Skeletal muscle cell (primary cell): Measurements from ENCODE around the gene EPM2A.

Experiments used
- DNase-seq: peaks from one replicate; pipeline ENCODE4 v3.0.0-alpha.2; 2010; ENCODE audit warnings: low read depth
- H3K4me3 ChIP-seq: 2 replicates; pipeline ENCODE4 v1.5.1; 2011; ENCODE audit warnings: low read depth, mild to moderate bottlenecking, control low read depth, low read length, moderate library complexity

The EPM2A gene

DNA sequence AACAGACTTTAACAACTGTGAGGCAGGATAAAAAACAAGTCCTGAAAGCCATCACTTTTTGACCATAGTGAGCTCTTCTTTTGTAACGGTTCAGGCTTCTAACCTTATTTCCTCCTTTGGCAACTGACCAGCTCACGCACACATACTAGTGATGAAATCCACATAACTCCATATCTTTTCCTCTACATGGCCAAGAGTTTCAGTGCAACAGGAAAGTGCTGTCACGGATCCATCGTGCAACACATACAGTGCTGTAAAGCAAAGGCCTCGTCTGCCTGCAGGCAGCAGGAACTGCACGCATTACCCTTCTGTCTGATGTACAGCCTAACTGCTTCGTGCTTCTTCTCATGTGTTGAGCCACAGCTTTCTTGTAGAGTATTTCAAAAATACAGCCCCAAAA is 108.5 kb downstream of the EPM2A start:
- DNase-seq: peak; percentile 35
- H3K4me3 ChIP-seq: no peak overlapping the region

DNA sequence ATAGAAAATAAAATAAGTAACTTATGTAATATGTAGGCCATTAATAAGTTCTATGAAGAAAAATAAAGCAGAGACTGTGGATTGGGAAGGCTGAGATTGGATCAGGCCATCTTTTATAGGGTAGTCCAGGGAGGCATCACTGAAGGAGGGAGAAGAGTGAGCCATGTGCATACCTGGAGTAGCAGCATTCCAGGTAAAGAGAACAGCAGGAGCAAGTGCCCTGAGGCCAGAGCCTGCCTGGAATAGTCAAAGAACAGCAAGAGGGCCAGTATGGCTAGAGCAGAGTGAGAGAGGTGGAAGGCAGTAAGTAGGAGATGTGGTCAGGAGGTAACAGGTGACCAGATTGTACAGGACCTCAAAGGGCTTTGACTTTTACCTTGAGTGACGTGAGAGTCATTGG is 112.1 kb downstream of the EPM2A start:
- no peak overlapping the region for H3K4me3 ChIP-seq
- DNase-seq: no peak

DNA sequence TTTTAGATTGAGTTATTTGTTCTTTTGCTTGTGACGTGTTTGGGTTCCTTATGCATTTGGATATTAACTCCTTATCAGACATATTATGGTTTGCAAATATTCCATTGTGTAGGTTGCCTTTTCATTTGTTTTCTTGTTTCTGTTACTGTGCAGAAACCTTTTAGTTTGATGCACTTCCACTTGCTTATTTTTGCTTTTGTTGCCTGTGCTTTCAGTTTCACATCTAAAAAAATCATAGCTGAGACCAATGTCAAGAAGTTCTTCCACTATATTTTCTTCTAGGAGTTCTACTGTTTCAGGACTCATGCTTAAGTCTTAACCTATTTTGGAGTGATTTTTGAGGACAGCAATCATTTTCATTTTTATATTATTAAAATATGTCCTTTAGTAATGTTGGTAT is 113.5 kb downstream of the EPM2A start:
- DNase-seq: no peak
- no peak overlapping the region for H3K4me3 ChIP-seq

DNA sequence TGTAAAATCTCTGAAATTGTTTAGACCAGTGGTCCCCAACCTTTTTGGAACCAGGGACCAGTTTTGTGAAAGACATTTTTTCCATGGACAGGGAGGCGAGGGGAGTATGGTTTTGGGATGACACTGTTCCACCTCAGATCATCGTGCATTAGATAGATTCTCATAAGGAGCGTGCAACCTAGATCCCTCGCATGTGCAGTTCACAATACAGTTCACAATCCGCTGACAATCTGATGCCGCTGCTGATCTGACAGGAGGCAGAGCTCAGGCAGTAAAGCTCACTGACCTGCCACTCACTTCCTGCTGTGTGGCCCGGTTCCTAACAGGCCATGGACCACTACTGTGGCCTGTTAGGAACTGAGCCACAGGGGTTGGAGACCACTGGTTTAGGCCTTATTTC is 115.2 kb downstream of the EPM2A start:
- DNase-seq: no peak
- no peak overlapping the region for H3K4me3 ChIP-seq

DNA sequence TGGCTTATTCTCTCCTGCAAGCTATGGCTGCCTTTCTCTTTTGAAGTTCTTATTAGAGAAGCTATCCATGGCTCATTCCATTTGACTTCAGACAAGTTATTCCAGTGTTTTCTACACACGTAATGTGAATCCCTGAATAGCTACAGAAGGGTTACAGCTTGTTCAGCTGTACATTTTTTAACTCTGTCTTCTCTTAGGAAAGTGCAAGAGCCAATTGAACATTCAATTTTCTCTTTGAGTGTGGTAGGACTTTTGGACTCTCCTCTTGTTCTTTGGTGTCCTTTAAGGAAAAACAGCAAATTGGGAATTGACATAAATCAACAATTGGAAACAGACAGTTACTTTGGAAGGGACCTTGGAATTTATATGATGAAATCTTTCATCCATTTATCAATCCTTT is 125.8 kb downstream of the EPM2A start:
- DNase-seq: no peak
- H3K4me3 ChIP-seq: no peak overlapping the region

DNA sequence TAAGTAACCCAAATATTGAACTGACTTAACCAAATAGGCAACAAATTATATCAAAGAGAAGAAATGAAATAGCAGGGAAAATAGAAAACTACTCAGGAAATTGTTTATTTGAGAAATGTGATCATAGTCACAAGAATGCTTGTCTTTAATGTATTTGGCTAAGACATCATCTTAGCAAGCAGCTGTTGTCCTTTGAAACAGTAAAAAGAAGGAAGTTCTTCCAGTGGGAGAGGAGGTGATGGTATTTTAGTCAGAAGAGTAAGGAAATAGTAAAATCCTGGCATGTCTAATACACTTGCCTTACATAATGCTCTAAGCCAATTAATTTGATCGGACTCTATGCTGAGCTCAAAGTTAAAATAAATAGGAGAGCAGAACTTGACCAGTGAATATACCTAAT is 126.5 kb downstream of the EPM2A start:
- no peak overlapping the region for H3K4me3 ChIP-seq
- DNase-seq: no peak

DNA sequence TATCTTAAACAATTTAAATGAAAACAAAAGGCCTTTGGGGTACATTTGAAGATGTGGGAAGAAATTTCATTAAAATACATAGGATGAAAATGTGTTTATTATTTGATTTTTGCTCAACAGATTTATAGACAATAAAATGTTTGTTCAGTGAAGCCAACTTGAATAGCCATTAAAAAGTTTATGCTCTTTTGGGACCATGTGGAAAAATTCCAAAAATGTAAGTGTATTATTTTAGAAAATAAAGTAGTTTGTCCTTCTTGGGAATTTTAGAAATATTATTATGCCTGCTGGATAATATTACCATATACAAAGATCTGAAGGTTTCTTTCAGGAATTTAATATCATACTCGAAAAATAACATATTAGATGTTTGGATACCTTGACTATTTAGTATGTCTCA is 131.3 kb downstream of the EPM2A start:
- no peak overlapping the region for H3K4me3 ChIP-seq
- DNase-seq: no peak

DNA sequence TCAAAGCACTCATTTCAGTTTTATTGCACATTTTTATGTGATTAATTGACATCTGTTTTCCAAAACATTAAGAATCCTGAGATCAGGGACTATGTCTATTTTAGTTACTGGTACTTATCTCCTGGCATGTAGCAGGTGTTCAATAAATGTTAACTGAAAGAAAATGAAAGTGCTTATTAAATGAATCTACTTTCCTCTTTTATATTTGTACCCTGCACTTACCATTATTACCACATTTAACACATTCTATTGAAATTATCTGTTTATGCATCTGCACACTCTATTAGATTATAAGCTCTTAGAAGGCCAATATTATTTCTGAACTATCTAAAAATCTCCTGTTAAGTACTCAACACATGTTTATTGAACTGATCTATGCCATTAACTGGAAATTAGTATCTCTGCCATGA is 131.9 kb downstream of the EPM2A start:
- no peak overlapping the region for H3K4me3 ChIP-seq
- no peak for DNase-seq

DNA sequence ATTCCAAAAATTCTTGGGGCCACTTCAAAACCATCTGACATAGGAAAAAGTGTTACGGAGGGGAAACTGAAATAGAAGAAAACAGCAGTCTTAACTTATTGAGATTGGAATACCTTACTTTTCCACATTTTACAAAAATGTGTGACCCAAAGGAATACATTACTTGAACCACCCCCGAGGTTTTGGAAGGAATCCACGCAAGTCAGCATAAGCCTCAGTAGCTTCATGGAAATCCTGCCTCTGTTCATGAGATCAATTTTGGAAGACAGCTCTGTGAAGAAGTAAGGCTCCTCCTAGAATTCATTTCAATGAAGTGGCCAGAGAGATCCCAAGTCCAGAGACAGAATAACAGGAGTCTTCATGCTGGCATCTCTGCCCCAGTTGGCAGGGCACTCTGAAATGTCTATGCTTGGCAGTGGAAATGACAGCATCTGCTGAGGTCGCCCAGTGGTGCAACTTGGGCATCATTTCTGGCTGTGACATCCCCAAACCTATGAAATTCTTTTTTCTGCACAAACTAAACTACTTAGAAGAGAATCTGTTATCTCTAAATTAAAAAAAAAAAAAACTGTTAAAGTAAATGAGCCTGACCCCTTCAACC is 132.5 kb downstream of the EPM2A start:
- no peak for DNase-seq
- no peak overlapping the region for H3K4me3 ChIP-seq

DNA sequence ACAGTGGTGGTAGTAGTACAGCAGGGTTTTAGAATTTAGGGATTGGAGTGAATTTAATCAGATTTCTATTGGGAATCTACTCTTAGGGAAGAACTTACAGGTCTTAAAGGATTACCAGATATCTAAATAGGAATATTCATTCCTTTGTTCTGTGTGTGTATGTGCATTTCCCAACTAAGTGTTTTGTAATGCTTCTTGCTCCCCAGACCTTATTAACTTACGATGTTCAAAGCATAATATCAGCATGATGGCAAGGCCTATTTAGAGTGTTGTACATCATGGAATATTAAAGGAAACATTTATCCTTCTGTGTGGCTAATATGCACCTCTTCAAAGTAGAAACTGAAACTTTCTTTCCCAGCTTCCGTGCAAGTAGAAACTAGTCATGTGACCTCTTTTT is 133.9 kb downstream of the EPM2A start:
- H3K4me3 ChIP-seq: no peak overlapping the region
- DNase-seq: no peak

DNA sequence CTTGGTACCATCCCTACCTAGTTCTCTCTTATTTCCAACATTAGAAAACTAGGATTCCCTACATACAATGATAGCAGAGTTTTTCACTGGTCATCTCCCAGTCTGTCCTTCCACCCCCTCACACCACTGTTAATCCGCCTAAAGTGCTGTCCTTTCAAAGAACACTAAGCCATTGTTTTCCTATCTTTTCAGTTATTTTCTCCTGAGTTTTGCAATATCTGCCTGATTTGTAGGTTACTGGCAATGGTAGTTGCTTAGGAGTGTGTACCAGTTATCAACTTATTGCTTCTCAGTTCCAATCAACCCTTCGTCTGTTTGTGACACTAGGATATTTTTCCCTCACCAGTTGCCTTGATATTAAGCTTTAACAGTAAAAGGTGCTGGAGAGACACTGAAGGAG is 135.0 kb downstream of the EPM2A start:
- H3K4me3 ChIP-seq: no peak overlapping the region
- no peak for DNase-seq

DNA sequence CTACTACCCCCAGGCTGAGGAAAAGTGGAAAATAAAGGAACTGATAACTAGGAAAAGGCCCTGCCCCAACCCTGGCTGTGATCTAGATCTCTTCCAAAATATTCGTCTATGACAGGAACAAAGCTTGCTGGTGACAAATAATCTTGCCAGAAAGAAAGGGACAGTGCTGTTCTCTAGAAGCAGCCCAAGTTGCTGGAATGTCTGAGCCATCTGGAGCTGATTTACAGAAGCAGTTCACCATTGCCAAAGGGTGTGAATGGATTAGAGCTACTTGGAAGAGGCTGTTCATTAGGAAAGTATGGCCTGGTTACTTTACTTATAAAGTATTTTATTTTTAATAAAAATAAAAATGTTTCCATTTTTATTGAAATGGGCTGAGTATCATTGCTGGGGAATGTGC is 146.3 kb downstream of the EPM2A start:
- no peak for DNase-seq

DNA sequence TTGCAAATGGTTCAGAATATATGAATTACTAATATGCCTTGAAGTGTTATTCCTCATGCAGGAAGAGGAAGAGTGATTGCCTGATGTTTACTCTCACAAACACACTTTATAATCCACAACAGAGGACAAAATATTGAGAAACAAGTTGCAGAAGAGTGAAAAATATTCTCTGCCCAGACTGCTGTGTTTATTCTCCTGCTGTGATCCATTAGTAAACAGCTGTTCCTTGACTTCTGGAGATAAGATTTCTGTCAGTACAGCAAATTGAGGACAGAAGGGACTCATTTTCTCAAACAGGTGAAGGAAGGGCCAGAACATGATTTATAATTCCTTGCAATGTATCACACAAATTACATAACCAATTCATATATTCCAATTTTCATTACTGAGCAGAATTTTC is 148.0 kb downstream of the EPM2A start:
- H3K4me3 ChIP-seq: no peak overlapping the region
- no peak for DNase-seq

More for the DNA sequence above, 146.3 kb downstream of the EPM2A start:
- no peak overlapping the region for H3K4me3 ChIP-seq

DNA sequence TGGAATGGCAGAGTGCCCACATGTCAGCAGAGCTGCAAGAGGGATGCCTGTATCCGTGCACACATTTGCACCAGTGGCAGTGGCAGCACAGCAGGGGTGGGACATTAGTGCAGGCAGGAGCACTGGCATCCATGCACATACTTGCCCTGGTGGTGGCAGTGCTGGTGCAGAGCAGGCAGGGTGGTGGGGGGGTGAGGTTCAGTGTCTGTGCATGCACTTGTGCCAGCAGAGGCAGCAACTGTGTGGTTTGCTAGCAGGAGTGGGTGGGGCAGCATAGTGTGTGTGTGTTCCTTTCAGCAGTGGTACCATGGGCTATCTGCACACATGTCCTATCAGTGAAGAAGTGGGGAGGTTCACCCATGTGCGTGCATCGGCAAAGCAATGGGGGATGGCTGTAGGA is 151.6 kb downstream of the EPM2A start:
- DNase-seq: no peak
- H3K4me3 ChIP-seq: no peak overlapping the region
